ENCODE data around the gene RYR3. TPM values are rescaled to one million over a fixed set of nuclear protein-coding genes. Genes with fewer than 3 reads are reported as not detected.

Gene RYR3
- total RNA-seq, 2 experiments from 2014 or later, result not detected

DNA sequence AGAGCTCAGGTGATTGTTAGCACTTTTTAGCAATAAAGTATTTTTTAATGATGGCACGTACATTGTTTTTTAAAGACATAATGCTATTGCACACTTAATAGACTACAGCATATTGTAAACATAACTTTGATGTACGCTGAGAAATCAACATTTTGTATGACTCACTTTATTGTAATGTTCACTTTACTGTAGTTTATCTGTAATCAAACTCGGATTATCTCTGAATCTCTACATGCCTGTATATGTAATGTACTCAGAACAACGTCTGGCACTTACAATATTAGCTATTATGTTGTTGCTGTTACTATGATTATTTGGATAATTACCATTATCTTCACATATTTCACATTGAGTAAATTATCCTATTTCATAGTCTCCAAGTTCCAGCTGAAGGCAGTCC is 519.6 kb downstream of the RYR3 start:
- H3K36me3 Mint-ChIP-seq (ENCODE audit: low read depth), result no peaks in the 10 kb centered on the region
- H3K27me3 Mint-ChIP-seq (ENCODE audit: low read depth), result peaks cover 4% of the 10 kb centered on the region
- CTCF ChIA-PET, result interaction anchor here (0.6 to 0.7 kb wide), 2 partner anchors 376 to 401 kb away, joined by 3 to 5 read pairs; no protein-coding TSS in a partner anchor
- H3K27ac Mint-ChIP-seq, result no peak overlapping the region
- no peak overlapping the region for H3K4me3 Mint-ChIP-seq
- H3K9me3 Mint-ChIP-seq, result no peaks in the 10 kb centered on the region
- intact Hi-C loops (cut with micrococcal nuclease), result no loop called here
- DNase-seq, result no peak
- H3K4me1 Mint-ChIP-seq (ENCODE audit: low read depth), result no peaks in the 10 kb centered on the region

GRCh38 chr15:33831646-33832045 is 520.9 kb downstream of the RYR3 start:
- H3K4me3 Mint-ChIP-seq, result no peak overlapping the region
- CTCF ChIA-PET, result interaction anchor here (0.7 kb wide), 1 partner anchor 89 kb away, joined by 3 read pairs; no protein-coding TSS in a partner anchor
- no peaks in the 10 kb centered on the region for H3K36me3 Mint-ChIP-seq (ENCODE audit: low read depth)
- no peaks in the 10 kb centered on the region for H3K4me1 Mint-ChIP-seq (ENCODE audit: low read depth)
- H3K9me3 Mint-ChIP-seq, result no peaks in the 10 kb centered on the region
- H3K27ac Mint-ChIP-seq, result no peak overlapping the region
- H3K27me3 Mint-ChIP-seq (ENCODE audit: low read depth), result no peaks in the 10 kb centered on the region
- intact Hi-C loops (cut with micrococcal nuclease), result no loop called here
- DNase-seq, result no peak

DNA sequence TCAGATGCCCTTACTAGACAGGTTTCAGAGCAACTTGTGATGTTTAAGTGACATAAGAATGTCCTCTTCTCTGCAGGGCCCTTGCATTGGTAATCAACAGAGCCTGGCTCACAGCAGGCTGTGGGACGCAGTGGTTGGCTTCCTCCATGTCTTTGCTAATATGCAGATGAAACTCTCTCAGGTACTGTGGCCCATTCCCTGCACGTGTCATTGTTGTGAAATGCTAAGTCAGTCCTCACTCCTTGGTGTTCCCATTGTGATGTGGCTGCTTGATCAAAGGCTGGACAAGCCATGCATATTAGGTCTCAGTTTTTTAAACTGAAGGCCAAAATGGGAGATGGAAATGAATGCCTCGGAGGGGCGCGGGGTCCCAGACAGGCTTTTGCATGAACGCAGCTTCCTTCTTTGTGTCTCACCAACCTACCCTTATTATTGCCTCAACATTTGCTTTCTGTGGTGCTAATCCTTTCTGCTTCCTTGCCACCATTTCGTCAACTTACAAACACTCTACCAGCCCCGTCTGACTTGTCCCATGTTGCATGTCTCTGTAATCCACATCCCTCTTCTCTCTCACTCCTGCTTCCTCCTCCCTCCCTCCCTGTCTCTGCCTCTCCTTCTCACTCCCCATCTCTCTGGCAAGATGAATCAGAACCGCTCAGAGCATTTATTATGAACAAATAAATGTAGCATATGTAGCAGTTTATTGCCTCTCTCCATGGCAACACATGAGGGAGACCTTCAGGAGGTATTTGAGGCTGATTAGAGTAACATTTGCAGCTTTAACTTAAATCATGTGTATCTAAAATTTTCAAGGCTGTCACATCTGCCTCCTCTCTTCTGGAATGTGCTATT is 524.4 kb downstream of the RYR3 start:
- intact Hi-C loops (cut with micrococcal nuclease), result no loop called here
- no peak for DNase-seq
- H3K9me3 Mint-ChIP-seq, result no peaks in the 10 kb centered on the region

DNA sequence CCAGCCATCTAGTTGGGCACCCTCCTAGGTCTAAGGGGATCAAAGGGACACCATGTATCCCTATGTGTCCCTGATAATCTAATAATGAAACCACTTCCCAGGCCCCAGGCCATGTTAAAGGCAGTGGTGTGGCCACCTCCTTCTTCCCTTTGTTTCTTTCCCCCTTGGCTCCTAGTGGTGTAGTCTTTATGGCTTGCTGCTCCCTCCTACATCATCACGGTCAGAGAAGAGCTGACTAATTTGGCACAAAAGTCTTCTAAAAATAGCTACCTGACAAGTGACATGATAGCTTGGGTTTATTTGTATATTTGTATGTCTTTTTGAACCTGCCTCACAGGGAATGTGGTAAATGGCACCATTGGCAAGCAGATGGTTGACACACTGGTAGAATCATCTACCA is 526.5 kb downstream of the RYR3 start:
- Mint-ChIP-seq H3K9me3 (no peaks in the 10 kb centered on the region), H3K4me3 (no peak overlapping the region), H3K27ac (no peak overlapping the region), H3K36me3 (ENCODE audit: low read depth) (no peaks in the 10 kb centered on the region), H3K27me3 (ENCODE audit: low read depth) (peaks cover 2% of the 10 kb centered on the region), H3K4me1 (ENCODE audit: low read depth) (no peaks in the 10 kb centered on the region)
- CTCF ChIA-PET, result interaction anchor here (0.9 kb wide), 1 partner anchor 128 kb away, joined by 3 read pairs; no protein-coding TSS in a partner anchor
- no peak for DNase-seq
- intact Hi-C loops (cut with micrococcal nuclease), result no loop called here

More for the DNA sequence above, 524.4 kb downstream of the RYR3 start:
- Mint-ChIP-seq H3K27ac (no peak overlapping the region), H3K36me3 (ENCODE audit: low read depth) (no peaks in the 10 kb centered on the region), H3K27me3 (ENCODE audit: low read depth) (no peaks in the 10 kb centered on the region), H3K4me1 (ENCODE audit: low read depth) (no peaks in the 10 kb centered on the region), H3K4me3 (no peak overlapping the region)
- CTCF ChIA-PET, result interaction anchor here (0.7 kb wide), 1 partner anchor 102 kb away, joined by 3 read pairs; no protein-coding TSS in a partner anchor

- H3K4me1 Mint-ChIP-seq (ENCODE audit: low read depth), result no peaks in the 10 kb centered on the region
- intact Hi-C loops (cut with micrococcal nuclease), result no loop called here
- no peaks in the 10 kb centered on the region for H3K36me3 Mint-ChIP-seq (ENCODE audit: low read depth)
- no peak for DNase-seq
- H3K4me3 Mint-ChIP-seq, result no peak overlapping the region
- peaks cover 2% of the 10 kb centered on the region for H3K27me3 Mint-ChIP-seq (ENCODE audit: low read depth)
- no peaks in the 10 kb centered on the region for H3K9me3 Mint-ChIP-seq
- CTCF ChIA-PET, result no interaction called here
- no peak overlapping the region for H3K27ac Mint-ChIP-seq
These were observed 528.8 kb downstream of the RYR3 start for GRCh38 chr15:33839540-33839939.

DNA sequence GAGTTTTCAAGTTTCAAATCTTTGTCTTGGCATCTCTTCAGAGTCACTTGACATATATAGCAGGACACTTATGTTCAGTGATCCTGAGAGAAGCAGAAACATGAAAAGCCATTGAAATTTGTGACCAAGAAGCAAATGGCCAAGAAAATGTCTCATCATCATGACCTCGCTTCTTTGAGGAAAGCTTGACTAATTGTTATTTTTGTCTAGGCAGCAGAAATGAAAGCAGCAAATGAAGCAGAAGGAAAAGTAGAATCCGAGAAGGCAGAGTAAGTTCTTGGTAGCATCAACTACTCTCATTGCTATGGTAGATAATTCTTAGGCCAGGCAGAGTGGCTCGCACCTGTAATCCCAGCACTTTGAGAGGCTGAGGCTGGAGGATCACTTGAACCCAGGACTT is 529.8 kb downstream of the RYR3 start:
- H3K9me3 Mint-ChIP-seq, result no peaks in the 10 kb centered on the region
- intact Hi-C loops (cut with micrococcal nuclease), result no loop called here
- no peaks in the 10 kb centered on the region for H3K36me3 Mint-ChIP-seq (ENCODE audit: low read depth)
- no peaks in the 10 kb centered on the region for H3K4me1 Mint-ChIP-seq (ENCODE audit: low read depth)
- H3K4me3 Mint-ChIP-seq, result no peak overlapping the region
- H3K27me3 Mint-ChIP-seq (ENCODE audit: low read depth), result peaks cover 2% of the 10 kb centered on the region
- H3K27ac Mint-ChIP-seq, result no peak overlapping the region
- CTCF ChIA-PET, result no interaction called here
- DNase-seq, result no peak

DNA sequence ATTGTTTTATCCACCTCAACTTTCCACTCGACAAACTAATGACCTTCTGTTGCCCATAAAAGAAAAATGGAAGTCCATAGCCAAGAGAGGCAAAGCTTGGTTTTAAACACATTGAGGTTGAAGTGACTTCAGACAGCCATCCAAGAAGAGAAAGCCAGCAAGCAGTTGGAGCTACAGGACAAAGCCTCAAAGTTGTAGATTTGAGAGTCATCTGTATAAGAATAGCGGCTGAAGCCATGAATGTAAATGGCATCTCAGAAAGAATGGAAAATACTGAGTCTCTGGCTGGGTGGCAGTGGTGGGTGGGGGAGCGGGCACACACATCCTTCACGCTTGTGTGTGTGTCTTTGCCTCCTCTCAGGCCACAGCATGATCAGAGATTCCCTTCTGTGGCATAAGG is 533.4 kb downstream of the RYR3 start:
- CTCF ChIA-PET, result no interaction called here
- H3K27me3 Mint-ChIP-seq (ENCODE audit: low read depth), result peaks cover 2% of the 10 kb centered on the region
- H3K36me3 Mint-ChIP-seq (ENCODE audit: low read depth), result no peaks in the 10 kb centered on the region
- DNase-seq, result no peak
- no peaks in the 10 kb centered on the region for H3K9me3 Mint-ChIP-seq
- H3K4me3 Mint-ChIP-seq, result no peak overlapping the region
- intact Hi-C loops (cut with micrococcal nuclease), result no loop called here
- no peak overlapping the region for H3K27ac Mint-ChIP-seq
- H3K4me1 Mint-ChIP-seq (ENCODE audit: low read depth), result no peaks in the 10 kb centered on the region

- Mint-ChIP-seq H3K4me3 (no peak overlapping the region), H3K4me1 (ENCODE audit: low read depth) (no peaks in the 10 kb centered on the region), H3K27ac (no peak overlapping the region), H3K9me3 (no peaks in the 10 kb centered on the region), H3K36me3 (ENCODE audit: low read depth) (no peaks in the 10 kb centered on the region), H3K27me3 (ENCODE audit: low read depth) (peaks cover 2% of the 10 kb centered on the region)
- no peak for DNase-seq
- CTCF ChIA-PET, result no interaction called here
- intact Hi-C loops (cut with micrococcal nuclease), result no loop called here
These were observed 533.8 kb downstream of the RYR3 start for GRCh38 chr15:33844597-33844996.

DNA sequence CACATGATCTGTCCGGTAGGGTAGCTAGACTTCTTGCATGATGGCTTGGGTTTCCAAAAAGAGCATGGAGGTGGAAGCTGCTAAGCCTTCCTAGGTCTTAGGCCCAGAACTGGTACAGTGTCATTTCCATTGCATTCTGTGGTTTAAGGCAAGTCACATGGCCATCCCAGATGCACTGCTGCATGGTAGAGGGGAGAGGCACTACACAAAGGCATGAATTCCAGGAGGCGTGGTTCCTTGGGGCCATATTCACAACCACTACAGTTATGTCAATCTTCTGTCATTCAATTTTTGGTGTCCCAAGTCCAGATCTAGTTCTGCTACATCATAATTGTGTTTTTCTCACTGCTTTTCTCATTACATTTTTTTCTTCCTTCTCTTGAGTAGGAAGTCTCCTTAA is 535.4 kb downstream of the RYR3 start:
- no peak for DNase-seq
- intact Hi-C loops (cut with micrococcal nuclease), result no loop called here
- no peaks in the 10 kb centered on the region for H3K4me1 Mint-ChIP-seq (ENCODE audit: low read depth)
- CTCF ChIA-PET, result no interaction called here
- no peak overlapping the region for H3K4me3 Mint-ChIP-seq
- H3K27me3 Mint-ChIP-seq (ENCODE audit: low read depth), result peaks cover 2% of the 10 kb centered on the region
- no peak overlapping the region for H3K27ac Mint-ChIP-seq
- no peaks in the 10 kb centered on the region for H3K9me3 Mint-ChIP-seq
- no peaks in the 10 kb centered on the region for H3K36me3 Mint-ChIP-seq (ENCODE audit: low read depth)

GRCh38 chr15:33846862-33847261 is 536.1 kb downstream of the RYR3 start:
- Mint-ChIP-seq H3K9me3 (no peaks in the 10 kb centered on the region), H3K27me3 (ENCODE audit: low read depth) (peaks cover 2% of the 10 kb centered on the region), H3K4me3 (no peak overlapping the region), H3K4me1 (ENCODE audit: low read depth) (no peaks in the 10 kb centered on the region), H3K27ac (no peak overlapping the region), H3K36me3 (ENCODE audit: low read depth) (no peaks in the 10 kb centered on the region)
- CTCF ChIA-PET, result interaction anchor here (0.7 kb wide), 1 partner anchor 295 kb away, joined by 3 read pairs; no protein-coding TSS in a partner anchor
- DNase-seq, result no peak
- intact Hi-C loops (cut with micrococcal nuclease), result no loop called here

DNA sequence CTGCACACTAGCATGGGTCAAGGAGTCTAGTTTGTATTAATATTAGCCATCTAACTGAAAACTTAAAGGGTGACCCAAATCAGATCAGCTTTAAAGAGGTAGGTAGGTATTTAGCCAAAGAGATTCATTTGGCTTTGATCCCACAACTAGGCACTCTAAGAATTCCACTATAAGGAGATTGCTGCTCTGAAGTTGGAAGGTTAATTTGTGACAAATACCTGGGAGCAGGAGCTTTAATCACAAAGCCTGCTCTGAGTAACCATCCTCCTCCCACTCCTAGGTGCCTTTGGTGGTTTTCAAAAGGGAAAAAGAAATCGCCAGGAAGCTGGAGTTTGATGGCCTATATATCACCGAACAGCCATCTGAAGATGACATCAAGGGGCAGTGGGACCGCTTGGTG is 537.2 kb downstream of the RYR3 start:
- Mint-ChIP-seq H3K27ac (no peak overlapping the region), H3K9me3 (no peaks in the 10 kb centered on the region), H3K27me3 (ENCODE audit: low read depth) (no peaks in the 10 kb centered on the region), H3K4me3 (no peak overlapping the region), H3K36me3 (ENCODE audit: low read depth) (no peaks in the 10 kb centered on the region), H3K4me1 (ENCODE audit: low read depth) (no peaks in the 10 kb centered on the region)
- no peak for DNase-seq
- intact Hi-C loops (cut with micrococcal nuclease), result no loop called here
- CTCF ChIA-PET, result no interaction called here

DNA sequence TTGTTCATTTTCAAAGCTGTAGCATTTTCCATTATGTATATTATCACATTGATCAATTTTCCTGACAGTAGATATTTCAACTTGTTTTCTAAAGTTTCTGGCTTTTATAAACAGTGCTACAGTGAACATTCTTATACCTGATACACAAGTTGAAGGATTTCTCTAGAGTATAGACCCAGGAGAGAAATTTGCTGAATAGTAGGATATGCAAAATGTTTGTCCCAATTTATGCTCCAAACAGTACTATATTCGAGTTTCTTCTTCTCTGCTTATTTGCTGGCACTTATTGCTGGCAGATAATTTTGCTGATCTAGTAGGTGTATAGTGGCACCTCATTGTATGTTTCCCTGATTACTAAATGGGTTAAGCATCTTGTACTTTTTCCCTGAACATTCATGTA is 540.3 kb downstream of the RYR3 start:
- DNase-seq, result no peak
- H3K9me3 Mint-ChIP-seq, result no peaks in the 10 kb centered on the region
- no peaks in the 10 kb centered on the region for H3K27me3 Mint-ChIP-seq (ENCODE audit: low read depth)
- H3K27ac Mint-ChIP-seq, result no peak overlapping the region
- no peaks in the 10 kb centered on the region for H3K36me3 Mint-ChIP-seq (ENCODE audit: low read depth)
- CTCF ChIA-PET, result no interaction called here
- intact Hi-C loops (cut with micrococcal nuclease), result no loop called here
- no peak overlapping the region for H3K4me3 Mint-ChIP-seq
- no peaks in the 10 kb centered on the region for H3K4me1 Mint-ChIP-seq (ENCODE audit: low read depth)

DNA sequence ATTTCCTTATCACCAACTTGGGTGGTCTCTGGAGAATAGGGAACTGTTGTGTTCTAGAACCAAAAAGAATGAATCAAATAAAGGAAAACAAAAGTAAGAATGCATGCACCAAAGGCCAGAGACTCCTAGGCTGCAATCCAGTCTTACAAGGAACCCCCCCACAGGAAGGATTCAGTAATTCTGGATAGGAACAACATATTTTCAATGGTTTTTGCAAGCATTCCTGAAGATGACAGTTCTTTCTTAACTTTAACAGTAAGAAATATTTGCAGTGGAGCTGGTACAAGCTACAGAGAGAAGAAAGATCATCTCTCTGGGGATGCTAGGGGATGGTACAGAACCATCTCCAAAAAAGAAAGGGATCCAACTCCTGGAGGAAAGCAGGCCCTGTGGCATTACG is 541.3 kb downstream of the RYR3 start:
- no peaks in the 10 kb centered on the region for H3K9me3 Mint-ChIP-seq
- no peaks in the 10 kb centered on the region for H3K27me3 Mint-ChIP-seq (ENCODE audit: low read depth)
- intact Hi-C loops (cut with micrococcal nuclease), result no loop called here
- DNase-seq, result no peak
- no peak overlapping the region for H3K27ac Mint-ChIP-seq
- CTCF ChIA-PET, result no interaction called here
- H3K4me1 Mint-ChIP-seq (ENCODE audit: low read depth), result no peaks in the 10 kb centered on the region
- no peaks in the 10 kb centered on the region for H3K36me3 Mint-ChIP-seq (ENCODE audit: low read depth)
- no peak overlapping the region for H3K4me3 Mint-ChIP-seq
